ENCODE data around the gene GAS2L3.

The GAS2L3 gene

DNA sequence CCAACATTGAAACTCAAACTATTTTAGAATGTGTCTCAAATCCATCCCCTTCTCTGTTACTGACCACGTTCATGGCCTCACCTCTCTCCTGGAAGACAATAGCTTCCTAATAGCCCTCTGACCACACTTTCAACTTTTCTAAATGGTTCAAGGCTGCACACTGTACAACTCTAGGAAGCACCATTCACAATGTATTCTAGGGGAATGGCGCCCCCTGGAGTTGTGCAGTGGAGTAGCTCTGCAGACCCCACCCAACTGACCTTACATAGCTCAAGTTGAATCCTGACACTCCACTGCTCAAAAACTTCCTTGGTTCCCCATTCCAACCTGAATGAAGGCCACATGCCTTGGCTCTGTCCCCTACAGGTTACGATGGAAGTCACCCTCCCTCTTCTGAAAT lies 77.6 kb downstream of the GAS2L3 start:
- no peak overlapping the region for H3K27ac ChIP-seq
- TF ChIP-seq, protein P1, sequence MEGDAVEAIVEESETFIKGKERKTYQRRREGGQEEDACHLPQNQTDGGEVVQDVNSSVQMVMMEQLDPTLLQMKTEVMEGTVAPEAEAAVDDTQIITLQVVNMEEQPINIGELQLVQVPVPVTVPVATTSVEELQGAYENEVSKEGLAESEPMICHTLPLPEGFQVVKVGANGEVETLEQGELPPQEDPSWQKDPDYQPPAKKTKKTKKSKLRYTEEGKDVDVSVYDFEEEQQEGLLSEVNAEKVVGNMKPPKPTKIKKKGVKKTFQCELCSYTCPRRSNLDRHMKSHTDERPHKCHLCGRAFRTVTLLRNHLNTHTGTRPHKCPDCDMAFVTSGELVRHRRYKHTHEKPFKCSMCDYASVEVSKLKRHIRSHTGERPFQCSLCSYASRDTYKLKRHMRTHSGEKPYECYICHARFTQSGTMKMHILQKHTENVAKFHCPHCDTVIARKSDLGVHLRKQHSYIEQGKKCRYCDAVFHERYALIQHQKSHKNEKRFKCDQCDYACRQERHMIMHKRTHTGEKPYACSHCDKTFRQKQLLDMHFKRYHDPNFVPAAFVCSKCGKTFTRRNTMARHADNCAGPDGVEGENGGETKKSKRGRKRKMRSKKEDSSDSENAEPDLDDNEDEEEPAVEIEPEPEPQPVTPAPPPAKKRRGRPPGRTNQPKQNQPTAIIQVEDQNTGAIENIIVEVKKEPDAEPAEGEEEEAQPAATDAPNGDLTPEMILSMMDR (conservative IDR thresholded peaks at IDR 0.05) = no peak

DNA sequence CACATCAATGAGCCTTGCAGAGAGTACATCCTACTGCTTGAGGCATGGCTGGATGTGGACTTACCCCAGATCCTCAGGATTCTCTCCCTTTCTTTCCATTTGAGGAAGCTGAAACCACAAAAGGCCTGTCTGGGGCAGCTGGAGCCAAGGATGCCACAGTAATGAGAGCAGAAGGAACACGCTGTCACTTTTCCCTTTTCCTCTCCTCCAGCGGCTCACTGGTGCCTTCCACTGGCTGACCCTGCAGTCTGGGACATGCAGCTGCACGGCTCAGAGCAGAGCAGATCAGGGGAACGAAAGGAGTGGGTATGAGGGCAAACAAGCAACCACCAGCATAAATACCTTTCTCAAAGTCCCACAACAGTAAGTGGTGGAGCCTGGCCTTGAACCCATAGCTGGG lies 78.2 kb downstream of the GAS2L3 start:
- H3K27ac ChIP-seq = no peak overlapping the region
- TF ChIP-seq, protein P1 (conservative IDR thresholded peaks at IDR 0.05) = no peak

DNA sequence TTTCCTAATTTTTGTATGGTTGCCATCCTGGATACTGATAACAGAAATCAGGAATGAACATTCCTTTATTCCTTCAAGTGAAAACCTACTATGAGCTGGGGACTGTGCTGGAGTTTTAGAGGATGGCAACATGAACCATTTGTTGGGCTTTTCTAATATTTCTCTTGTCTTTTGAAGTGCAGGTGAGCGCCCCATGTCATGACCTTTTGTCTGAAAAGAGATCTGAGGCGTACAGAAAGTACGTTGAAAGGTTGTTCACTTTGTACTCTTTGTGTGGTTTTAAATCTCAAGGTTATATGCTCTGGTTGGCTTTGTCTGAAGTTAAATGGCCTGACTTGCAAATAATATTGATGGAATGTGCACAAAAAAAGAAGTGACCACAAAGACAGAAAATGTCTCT lies 79.0 kb downstream of the GAS2L3 start:
- H3K27ac ChIP-seq = no peak overlapping the region
- TF ChIP-seq, protein P1 (conservative IDR thresholded peaks at IDR 0.05) = no peak

DNA sequence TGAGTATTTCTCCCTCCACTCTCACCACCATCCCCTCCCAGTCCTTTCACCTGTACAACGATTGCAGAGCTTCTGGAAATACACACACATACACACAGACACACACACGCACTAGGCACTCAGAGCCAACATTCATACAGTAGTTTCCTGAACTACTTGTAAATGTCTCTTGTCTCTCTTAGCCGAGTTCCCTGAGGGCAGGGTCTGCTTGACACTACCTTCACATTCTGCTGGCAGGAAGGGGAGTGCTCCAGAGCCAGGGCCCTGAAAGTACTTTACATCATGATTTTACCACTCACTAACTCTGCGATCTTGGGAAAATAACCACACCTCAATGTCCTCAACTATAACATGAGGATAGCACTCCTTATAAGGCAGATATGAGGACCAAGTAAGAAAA lies 82.7 kb downstream of the GAS2L3 start:
- TF ChIP-seq, protein P1 (conservative IDR thresholded peaks at IDR 0.05) = no peak
- H3K27ac ChIP-seq = no peak overlapping the region

DNA sequence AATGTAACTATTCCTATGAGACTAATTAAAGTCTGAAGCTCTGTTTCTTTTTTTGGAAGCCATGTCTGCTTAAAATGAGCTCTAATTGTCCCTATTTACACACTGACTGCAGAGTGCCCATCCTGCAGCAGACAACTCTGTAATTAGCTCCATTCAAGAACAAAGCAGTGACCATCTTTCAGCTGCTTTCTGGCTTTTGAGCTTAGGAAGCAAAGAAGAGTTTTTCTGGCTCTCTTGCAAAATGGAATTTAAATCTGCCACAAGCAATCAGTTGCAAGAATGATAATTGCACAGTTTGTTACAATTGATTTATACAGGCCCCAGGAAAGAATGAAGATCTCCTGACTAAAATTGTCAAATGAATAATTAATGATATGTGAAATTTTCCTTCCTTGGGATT lies 83.4 kb downstream of the GAS2L3 start:
- TF ChIP-seq, protein P1 (conservative IDR thresholded peaks at IDR 0.05) = no peak

DNA sequence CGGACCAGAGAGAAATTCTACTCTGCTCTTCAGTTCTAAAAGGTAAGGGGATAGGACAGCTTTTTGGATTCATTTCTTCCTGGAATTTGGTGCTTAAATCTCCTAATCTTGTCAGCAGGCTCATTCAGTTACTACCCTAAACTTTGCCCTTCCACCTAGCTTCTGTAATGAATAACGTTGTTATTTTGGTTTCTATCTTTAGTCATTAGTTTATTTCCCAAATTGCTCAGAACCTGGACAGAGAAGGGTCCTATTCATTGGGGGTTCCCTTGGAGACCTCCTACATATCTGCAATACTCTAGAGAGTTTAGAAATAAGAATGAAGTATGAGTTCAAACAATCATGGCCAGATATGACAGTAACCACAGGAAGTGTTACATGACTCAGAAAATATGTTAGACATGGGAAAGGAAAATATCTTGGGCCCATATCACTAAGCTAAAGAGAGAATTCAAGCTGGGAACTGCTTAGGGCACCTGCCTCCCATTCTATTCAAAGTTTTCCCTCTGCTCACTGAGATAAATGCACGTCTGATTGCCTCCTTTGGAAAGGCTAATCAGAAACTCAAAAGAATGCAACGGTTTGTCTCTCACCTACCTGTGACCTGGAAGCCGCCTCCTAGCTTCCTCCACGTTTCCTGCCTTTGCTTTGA lies 87.9 kb downstream of the GAS2L3 start:
- TF ChIP-seq, protein P1 (conservative IDR thresholded peaks at IDR 0.05) = no peak
- no peak overlapping the region for H3K27ac ChIP-seq

More for the DNA sequence above, 83.4 kb downstream of the GAS2L3 start:
- no peak overlapping the region for H3K27ac ChIP-seq

DNA sequence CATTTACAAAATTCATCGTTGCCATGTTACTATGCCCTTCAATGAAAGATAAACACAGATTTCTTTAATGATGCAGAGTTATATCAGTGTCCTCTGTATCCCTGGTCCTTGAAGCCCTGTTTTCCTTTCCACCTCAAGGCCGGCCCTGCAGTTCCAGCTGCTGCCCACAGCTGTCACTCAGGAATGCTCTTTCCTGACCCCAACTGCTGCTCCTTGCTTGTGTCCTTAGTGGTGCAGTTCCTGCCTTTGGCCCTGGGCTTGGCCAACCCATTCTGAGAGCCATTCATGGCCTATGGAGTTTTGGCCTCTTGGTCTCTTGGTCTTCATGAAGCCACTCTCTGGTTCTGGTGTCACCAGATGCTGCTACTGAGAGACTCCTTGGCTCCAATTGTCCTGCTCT lies 93.1 kb downstream of the GAS2L3 start:
- H3K27ac ChIP-seq = no peak overlapping the region
- TF ChIP-seq, protein P1 (conservative IDR thresholded peaks at IDR 0.05) = no peak
